ENCODE results near the gene ATE1. TPM values are rescaled to one million over a fixed set of nuclear protein-coding genes. Genes with fewer than 3 reads are reported as not detected.

The ATE1 gene
- total and polyA plus RNA-seq, 12 donors, result 4.5 to 57.7 (median 42.5) TPM

- DNase-seq (no peak), ATAC-seq (no peak)
- Histone ChIP-seq H3K4me1 (peaks cover 0 to 5% (median 0%) of the 10 kb centered on the region in 9 donors), H3K27me3 (no peaks in the 10 kb centered on the region), H3K27ac (no peak overlapping the region), H3K9me3 (peaks cover 0 to 7% (median 0%) of the 10 kb centered on the region in 11 donors), H3K36me3 (peaks cover 0 to 80% (median 25%) of the 10 kb centered on the region in 9 donors), H3K4me3 (no peak overlapping the region)
- intact Hi-C loops (cut with DNase I), result no loop called here
- WGBS, 2 donors, result 56 to 72% methylated on average over 1 of the region's 1 CpG
- TF ChIP-seq CTCF (IDR thresholded peaks at IDR 0.05), result no peak
Observed at GRCh38 chr10:121851786-121852185, 76.0 kb downstream of the ATE1 start.

GRCh38 chr10:121848082-121848481 lies 79.7 kb downstream of the ATE1 start:
- ATAC-seq (no peak), DNase-seq (no peak)
- Histone ChIP-seq H3K9me3 (peaks cover 0 to 12% (median 0%) of the 10 kb centered on the region in 11 donors), H3K27me3 (no peaks in the 10 kb centered on the region), H3K27ac (no peak overlapping the region), H3K36me3 (peaks cover 0 to 71% (median 21%) of the 10 kb centered on the region in 9 donors), H3K4me3 (no peak overlapping the region), H3K4me1 (peaks cover 0 to 5% (median 0%) of the 10 kb centered on the region in 9 donors)
- WGBS, 2 donors, result 94 to 96% methylated on average over 8 of the region's 8 CpGs
- intact Hi-C loops (cut with DNase I), result no loop called here
- no peak for TF ChIP-seq CTCF (IDR thresholded peaks at IDR 0.05)

GRCh38 chr10:121846555-121846954 lies 81.3 kb downstream of the ATE1 start:
- Histone ChIP-seq H3K4me3 (no peak overlapping the region), H3K9me3 (peaks cover 0 to 12% (median 0%) of the 10 kb centered on the region in 11 donors), H3K4me1 (peaks cover 0 to under 1% (median 0%) of the 10 kb centered on the region in 9 donors), H3K27me3 (no peaks in the 10 kb centered on the region), H3K27ac (no peak overlapping the region), H3K36me3 (peaks cover 0 to 65% (median 21%) of the 10 kb centered on the region in 9 donors)
- DNase-seq (no peak), ATAC-seq (no peak)
- no peak for TF ChIP-seq CTCF (IDR thresholded peaks at IDR 0.05)
- WGBS, 2 donors, result 99% methylated on average over 2 of the region's 2 CpGs
- intact Hi-C loops (cut with DNase I), result no loop called here

GRCh38 chr10:121845044-121845784 lies 82.6 kb downstream of the ATE1 start:
- TF ChIP-seq CTCF (IDR thresholded peaks at IDR 0.05), result no peak
- no peaks in the 10 kb centered on the region for H3K4me1 ChIP-seq
- WGBS, 2 donors, result 96% methylated on average over 3 of the region's 3 CpGs
- no peak overlapping the region for H3K27ac ChIP-seq
- intact Hi-C loops (cut with DNase I), result no loop called here
- H3K9me3 ChIP-seq, result peaks cover 0 to 12% (median 0%) of the 10 kb centered on the region in 11 donors
- ATAC-seq (no peak), DNase-seq (no peak)
- H3K4me3 ChIP-seq, result no peak overlapping the region
- H3K27me3 ChIP-seq, result no peaks in the 10 kb centered on the region
- H3K36me3 ChIP-seq, result peaks cover 0 to 62% (median 18%) of the 10 kb centered on the region in 9 donors

Data from heart right ventricle (tissue), 16 donors.